ENCODE measurements around the gene NLRC4.

DNA sequence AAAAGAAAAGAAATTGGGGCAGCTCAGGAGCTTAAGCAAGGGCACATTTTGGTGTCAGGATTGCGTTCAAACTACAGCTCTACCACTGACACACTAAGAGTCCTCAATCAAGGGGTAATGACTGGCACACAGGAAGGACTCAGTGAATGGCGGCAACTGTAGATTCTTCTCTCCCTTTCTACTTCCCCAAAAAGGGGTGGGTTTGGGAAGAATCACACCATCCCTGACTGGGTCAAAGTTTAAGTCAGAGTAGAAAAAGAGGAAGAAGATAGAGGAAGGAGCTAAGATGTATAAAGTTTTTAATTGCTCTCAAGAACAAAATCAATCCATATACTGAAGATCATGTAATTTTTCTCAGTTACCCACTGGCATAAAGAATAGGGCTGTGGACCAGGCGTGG lies 2.6 kb downstream of the NLRC4 start:
- TF ChIP-seq, protein P1, sequence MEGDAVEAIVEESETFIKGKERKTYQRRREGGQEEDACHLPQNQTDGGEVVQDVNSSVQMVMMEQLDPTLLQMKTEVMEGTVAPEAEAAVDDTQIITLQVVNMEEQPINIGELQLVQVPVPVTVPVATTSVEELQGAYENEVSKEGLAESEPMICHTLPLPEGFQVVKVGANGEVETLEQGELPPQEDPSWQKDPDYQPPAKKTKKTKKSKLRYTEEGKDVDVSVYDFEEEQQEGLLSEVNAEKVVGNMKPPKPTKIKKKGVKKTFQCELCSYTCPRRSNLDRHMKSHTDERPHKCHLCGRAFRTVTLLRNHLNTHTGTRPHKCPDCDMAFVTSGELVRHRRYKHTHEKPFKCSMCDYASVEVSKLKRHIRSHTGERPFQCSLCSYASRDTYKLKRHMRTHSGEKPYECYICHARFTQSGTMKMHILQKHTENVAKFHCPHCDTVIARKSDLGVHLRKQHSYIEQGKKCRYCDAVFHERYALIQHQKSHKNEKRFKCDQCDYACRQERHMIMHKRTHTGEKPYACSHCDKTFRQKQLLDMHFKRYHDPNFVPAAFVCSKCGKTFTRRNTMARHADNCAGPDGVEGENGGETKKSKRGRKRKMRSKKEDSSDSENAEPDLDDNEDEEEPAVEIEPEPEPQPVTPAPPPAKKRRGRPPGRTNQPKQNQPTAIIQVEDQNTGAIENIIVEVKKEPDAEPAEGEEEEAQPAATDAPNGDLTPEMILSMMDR (IDR thresholded peaks at IDR 0.05), result no peak
- TF ChIP-seq EZH2 (IDR thresholded peaks at IDR 0.05; ENCODE audit: borderline replicate concordance, insufficient read depth, low read depth, low read length, poor library complexity, severe bottlenecking), result no peak

All from B cell (primary cell).